ENCODE data around the gene PPP1R3F. TPM values are rescaled to one million over a fixed set of nuclear protein-coding genes. Genes with fewer than 3 reads are reported as not detected.
"Not testable (repeated sequence)": the region's sequence is repeated elsewhere in the genome, so short reads cannot be mapped to it uniquely, and the experiment has no call there.

Gene PPP1R3F
- polyA plus RNA-seq, 3 donors from 2014 or later, result 1.9 to 3.4 (median 2.1) TPM

DNA sequence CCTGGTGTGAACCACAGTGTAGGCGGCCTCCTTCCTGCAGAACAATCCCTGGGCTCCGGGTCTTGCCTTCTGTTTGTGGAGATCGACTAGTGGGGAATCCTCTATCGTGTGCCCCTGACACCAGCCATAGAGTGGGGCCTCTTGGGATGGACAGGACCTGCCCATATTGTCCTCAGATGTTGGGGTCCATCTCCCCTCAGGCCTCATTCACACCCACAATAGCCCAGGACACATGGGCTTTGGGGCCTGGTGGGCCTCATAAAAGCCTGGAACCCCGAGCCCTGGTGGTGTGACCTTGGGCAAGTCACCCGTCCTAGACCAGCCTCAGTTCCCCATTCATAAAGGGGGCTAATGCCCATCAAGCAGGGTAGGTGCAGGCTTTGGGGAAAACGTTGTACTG, 20.6 kb downstream of the PPP1R3F start:
- H3K27me3 Mint-ChIP-seq (ENCODE audit: low read depth in 3 of 3), result peaks cover 2 to 10% (median 3%) of the 10 kb centered on the region in 3 donors
- no peak overlapping the region for H3K27ac Mint-ChIP-seq
- no peaks in the 10 kb centered on the region for H3K9me3 Mint-ChIP-seq
- H3K4me3 Mint-ChIP-seq, result no peak overlapping the region
- H3K36me3 Mint-ChIP-seq, result no peaks in the 10 kb centered on the region
- H3K4me1 Mint-ChIP-seq, result peaks cover 14 to 24% of the 10 kb centered on the region in 2 donors
- DNase-seq, result no peak

DNA sequence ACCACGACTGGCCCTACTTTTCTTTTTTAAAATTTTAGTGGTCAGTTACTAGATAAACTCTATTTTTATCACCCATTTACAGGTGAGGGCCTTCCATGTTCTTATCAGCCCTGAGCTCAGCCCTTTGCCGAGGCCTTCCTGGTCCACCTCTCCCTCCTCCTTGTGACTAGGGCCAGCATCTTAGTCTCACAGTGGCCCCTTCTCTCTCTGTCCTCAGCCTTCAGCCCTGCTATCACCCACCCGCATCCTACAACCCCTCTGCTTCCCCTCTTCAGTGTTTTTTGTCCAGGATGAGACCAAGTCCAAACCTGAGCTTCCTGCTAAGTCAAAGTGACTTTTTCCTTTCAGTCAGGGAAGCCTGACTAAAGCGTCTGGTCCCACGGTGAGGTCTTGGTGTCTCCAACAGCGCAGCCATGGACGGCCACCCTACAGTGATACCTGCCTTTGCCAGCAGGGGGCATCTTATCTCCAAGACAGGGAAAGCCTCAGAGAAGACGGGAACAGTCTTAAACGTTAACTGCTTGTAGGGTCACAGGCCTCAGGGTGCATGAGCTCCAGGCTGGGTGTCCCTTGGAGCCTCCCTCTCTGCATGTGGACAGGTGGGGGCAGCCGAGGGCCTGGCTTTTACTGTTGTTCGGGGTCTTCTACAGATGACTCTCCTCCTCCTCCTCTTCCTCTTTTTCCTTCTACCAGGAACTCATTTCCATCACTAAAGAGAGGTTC, 22.2 kb downstream of the PPP1R3F start:
- Mint-ChIP-seq H3K27me3 (ENCODE audit: low read depth in 3 of 3) (peaks cover 2 to 18% (median 3%) of the 10 kb centered on the region in 3 donors), H3K9me3 (no peaks in the 10 kb centered on the region), H3K36me3 (no peaks in the 10 kb centered on the region), H3K4me1 (peaks cover 14 to 24% of the 10 kb centered on the region in 2 donors), H3K4me3 (no peak overlapping the region), H3K27ac (no peak overlapping the region)
- DNase-seq, result peak; percentile 40 to 50 (median 48)

DNA sequence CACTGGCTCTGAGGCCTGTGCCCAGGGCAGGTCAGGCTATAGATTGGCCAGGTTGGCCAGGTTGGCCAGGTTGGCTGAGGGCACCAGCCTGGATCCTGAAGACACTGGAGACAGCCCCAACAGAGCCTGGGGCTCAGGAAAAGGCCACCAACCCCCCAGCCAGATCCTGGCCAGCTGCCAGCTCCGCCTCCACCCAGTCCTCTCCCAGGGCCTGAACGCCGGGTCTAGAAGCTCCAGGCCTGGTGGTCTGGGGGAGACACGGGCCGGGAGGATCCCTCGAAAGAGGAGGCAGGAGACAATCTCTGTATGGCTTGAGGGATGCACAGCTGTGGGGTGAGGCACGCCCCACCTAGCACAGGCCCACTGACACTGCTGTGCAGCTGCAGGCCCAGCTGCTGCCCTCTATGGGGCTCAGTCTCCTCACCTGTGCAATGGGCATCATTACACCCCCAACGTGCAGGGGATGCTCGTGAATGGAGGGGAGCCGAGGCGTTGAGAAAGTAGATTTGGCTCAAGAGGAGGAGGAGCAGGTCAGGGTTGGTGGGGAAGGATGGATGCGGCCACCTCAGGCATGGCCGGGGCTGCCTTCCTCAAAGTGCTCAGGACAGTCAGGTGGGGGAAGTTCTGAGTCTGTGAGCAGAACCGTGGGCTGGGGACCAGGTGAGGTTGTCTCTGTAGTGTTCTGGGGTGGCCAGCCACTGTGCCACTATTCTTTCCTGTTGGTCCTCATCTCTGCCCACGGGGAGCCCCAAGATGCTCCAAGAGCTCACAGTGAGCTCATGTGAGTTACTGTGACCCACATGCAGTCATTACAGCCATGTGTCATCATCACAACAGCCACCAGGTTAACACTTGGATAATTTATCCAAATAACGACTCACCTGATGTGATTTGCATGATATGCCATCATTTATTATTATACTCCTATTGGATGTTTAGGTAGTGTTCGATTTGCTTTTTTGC, 23.1 kb downstream of the PPP1R3F start:
- peaks cover 2 to 22% (median 3%) of the 10 kb centered on the region in 3 donors for H3K27me3 Mint-ChIP-seq (ENCODE audit: low read depth in 3 of 3)
- H3K36me3 Mint-ChIP-seq, result no peaks in the 10 kb centered on the region
- H3K4me1 Mint-ChIP-seq, result peaks cover 10 to 16% of the 10 kb centered on the region in 2 donors
- no peaks in the 10 kb centered on the region for H3K9me3 Mint-ChIP-seq
- no peak for DNase-seq
- H3K27ac Mint-ChIP-seq, result no peak overlapping the region
- H3K4me3 Mint-ChIP-seq, result no peak overlapping the region

DNA sequence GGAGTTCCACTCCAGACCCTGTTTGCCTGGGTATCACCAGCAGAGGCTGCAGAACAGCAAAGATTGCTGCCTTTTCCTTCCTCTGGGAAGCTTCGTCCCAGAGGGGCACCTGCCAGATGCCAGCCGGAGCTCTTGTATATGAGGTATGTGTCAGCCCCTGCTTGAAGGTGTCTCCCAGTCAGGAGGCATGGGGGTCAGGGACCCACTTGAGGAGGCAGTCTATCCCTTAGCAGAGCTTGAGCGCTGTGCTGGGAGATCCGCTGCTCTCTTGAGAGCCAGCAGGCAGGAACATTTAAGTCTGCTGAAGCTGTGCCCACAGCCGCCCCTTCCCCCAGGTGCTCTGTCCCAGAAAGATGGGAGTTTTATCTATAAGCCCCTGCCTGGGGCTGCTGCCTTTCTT, 29.7 kb downstream of the PPP1R3F start:
- not testable (repeated sequence) for DNase-seq, H3K4me3 Mint-ChIP-seq, H3K27ac Mint-ChIP-seq, H3K4me1 Mint-ChIP-seq, H3K36me3 Mint-ChIP-seq, H3K9me3 Mint-ChIP-seq
- H3K27me3 Mint-ChIP-seq (ENCODE audit: low read depth in 3 of 3), result peaks cover 5 to 42% (median 9%) of the 10 kb centered on the region in 3 donors

DNA sequence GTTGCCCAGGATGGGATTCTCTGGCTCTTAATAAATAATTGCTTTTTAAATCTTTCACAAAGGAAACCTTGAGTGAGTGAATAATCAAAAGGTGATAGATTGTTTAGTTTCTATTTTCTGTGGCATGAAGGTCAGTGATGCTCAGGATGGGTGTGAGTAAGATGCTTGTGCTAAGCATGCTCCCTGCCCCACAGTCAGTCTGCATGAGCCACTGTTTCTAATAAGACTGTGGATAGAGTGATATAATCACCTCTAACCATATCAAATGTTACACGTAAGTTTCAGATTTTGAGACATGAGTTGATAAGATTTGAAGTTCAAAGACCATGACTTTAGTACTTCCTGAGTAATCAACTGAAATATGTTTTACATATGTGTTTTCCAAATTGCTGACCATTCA, 31.1 kb downstream of the PPP1R3F start:
- no peaks in the 10 kb centered on the region for H3K9me3 Mint-ChIP-seq
- no peak for DNase-seq
- H3K36me3 Mint-ChIP-seq, result no peaks in the 10 kb centered on the region
- no peaks in the 10 kb centered on the region for H3K4me1 Mint-ChIP-seq
- no peak overlapping the region for H3K27ac Mint-ChIP-seq
- peaks cover 5 to 46% (median 9%) of the 10 kb centered on the region in 3 donors for H3K27me3 Mint-ChIP-seq (ENCODE audit: low read depth in 3 of 3)
- no peak overlapping the region for H3K4me3 Mint-ChIP-seq

DNA sequence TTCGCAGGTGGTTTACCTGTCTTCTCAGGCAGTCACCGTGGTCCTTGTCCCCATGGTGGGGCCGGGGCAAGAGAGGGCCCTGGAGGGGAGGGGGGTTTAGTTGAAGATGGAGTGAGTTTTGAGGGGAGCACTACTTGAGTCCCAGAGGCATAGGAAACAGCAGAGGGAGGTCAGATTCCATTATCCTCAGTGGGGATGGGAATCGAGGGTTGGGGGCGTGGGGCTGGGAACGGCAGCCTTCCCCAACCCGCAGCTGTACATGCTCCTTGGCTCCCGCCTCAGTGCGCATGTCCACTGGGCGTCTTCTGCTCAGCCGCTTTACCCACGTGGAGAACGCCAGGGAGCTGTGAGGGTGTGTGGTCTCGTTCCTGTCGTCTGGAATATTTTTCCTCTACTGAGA, 33.8 kb downstream of the PPP1R3F start, which contains the start of gene GAGE10:
GAGE10 (plus strand) TSS at position 301 of the 400 bp plus-strand sequence. CDS start 1,214 bp downstream, outside the sequence.
- peak within 1 kb of the TSS in 1 of 6 donors; percentile 57 for H3K27ac Mint-ChIP-seq
- H3K9me3 Mint-ChIP-seq, result no peaks in the 10 kb centered on the region
- peaks cover 9 to 33% (median 9%) of the 10 kb centered on the region in 3 donors for H3K27me3 Mint-ChIP-seq (ENCODE audit: low read depth in 3 of 3)
- H3K36me3 Mint-ChIP-seq, result no peaks in the 10 kb centered on the region
- DNase-seq, result no peak
- H3K4me1 Mint-ChIP-seq, result peaks cover 6% of the 10 kb centered on the region in 2 donors
- no peak within 1 kb of the TSS for H3K4me3 Mint-ChIP-seq

DNA sequence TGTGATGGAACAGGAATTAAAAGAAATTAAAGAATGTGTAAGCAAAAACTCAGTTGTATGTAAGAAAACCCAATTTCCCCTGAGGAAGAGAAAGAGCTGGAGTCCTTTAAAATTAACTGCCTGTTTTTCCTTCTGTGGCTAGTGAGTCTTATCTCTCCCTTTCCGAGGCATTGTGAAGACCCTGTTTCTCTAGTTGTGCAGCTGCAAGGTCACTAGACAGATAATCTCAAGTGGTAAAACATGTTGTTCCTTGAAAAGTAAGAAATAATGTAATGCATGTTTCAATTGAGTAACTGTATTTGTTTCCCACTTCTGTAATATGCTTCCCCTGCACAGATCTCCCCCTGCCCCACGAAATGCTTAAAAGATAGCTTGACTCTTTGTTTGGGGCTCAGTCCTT, 38.2 kb downstream of the PPP1R3F start:
- not testable (repeated sequence) for H3K36me3 Mint-ChIP-seq, DNase-seq, H3K9me3 Mint-ChIP-seq
- Mint-ChIP-seq H3K27me3 (ENCODE audit: low read depth in 3 of 3) (peaks cover 3 to 27% (median 12%) of the 10 kb centered on the region in 3 donors), H3K27ac (peak overlapping the region in 1 of 6 donors; percentile 46), H3K4me1 (peaks cover 29 to 30% of the 10 kb centered on the region in 2 donors), H3K4me3 (peak overlapping the region in 3 of 5 donors; percentile 5 to 16 (median 10))

DNA sequence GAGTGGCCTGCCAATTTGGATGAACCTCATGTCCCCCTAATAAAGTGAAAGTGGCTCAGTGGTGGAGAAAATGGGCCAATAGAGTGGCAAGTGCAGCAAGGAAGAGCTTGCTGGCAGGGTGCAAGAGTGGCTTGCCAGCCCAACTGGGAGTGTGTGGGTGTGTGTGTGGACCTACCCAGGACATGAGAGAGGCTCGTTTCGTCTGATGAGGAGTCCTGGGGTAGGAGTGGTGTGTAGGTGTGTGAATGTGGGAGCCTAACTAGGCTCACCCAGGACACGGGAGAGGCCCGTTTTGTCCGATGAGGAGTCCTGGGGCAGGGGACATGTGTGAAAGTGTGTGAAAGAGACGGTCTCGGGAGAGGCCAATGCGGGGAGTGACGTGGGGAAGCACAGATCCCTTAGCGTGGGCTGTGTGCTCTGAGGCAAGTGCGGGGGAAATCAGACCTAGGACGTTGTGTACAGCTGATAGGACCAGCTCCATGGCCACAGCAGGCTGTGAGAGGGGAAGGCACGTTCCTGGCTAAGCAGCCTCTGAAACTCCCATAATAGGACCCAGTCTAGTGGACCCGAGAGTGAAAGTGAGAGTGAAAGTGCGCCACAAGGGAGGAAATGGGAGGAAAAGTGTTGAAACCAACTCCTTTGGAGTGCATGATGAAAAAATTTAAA, 39.1 kb downstream of the PPP1R3F start:
- DNase-seq, result peak; percentile 39 to 45 (median 40)

DNA sequence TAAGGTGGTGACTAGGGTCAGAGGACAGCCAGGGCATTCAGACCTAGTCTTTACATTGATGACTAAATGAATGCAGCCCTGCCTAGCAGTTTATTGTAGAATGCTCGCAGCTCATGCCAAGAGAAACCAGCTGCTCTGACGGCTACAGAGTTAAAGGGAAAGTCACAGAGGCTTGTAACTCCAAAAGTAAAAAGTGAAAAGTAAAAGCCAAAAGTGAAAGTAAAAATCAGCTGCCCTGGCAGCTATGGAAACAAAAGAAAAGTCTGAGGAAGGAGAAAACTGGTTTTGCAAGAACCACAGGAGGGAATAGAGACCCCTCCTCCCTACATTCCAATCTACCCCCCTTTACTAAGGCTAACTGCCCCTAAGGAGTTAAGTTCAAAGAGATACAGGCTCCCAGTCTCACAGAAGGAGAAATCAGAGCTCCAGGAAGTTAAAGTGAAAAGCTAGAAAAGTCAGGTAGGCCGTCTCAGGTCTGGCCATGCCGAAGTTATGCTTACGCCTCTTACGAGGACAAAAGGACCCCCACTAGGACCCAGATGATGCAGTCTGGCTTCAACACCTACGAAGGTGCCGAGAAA, 39.9 kb downstream of the PPP1R3F start:
- peaks cover 3 to 19% (median 12%) of the 10 kb centered on the region in 3 donors for H3K27me3 Mint-ChIP-seq (ENCODE audit: low read depth in 3 of 3)
- peak; percentile 50 to 59 (median 54) for DNase-seq
- H3K36me3 Mint-ChIP-seq, result no peaks in the 10 kb centered on the region
- no peaks in the 10 kb centered on the region for H3K9me3 Mint-ChIP-seq
- H3K27ac Mint-ChIP-seq, result peak overlapping the region; percentile 85 to 94 (median 90)
- H3K4me1 Mint-ChIP-seq, result peaks cover 29 to 30% of the 10 kb centered on the region in 2 donors
- peak overlapping the region; percentile 78 to 92 (median 86) for H3K4me3 Mint-ChIP-seq

More for the DNA sequence above, 39.1 kb downstream of the PPP1R3F start:
- Mint-ChIP-seq H3K36me3 (no peaks in the 10 kb centered on the region), H3K4me3 (peak overlapping the region; percentile 78 to 92 (median 86)), H3K27me3 (ENCODE audit: low read depth in 3 of 3) (peaks cover 5 to 25% (median 12%) of the 10 kb centered on the region in 3 donors), H3K4me1 (peaks cover 29 to 30% of the 10 kb centered on the region in 2 donors), H3K9me3 (no peaks in the 10 kb centered on the region), H3K27ac (peak overlapping the region; percentile 85 to 94 (median 90))

DNA sequence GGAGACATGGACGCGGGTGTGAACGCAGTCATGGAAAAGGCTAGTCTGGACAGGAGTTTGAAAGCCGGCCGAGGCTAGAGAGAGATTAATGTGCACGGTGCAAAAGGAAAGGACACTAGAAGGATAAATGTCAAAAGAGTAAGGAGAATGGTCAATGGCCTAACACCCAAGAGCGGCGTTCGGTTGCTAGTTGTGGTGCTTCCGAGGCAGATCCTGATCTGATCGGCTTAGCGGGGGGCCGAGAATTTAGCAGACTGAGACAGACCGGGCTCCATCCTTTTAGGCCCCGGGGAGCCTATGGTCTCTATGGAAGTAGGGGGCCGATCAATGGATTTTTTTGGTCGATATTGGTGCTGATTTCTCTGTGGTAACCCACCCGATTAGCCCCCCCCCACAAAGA, 40.8 kb downstream of the PPP1R3F start:
- peaks cover 3 to 16% (median 12%) of the 10 kb centered on the region in 3 donors for H3K27me3 Mint-ChIP-seq (ENCODE audit: low read depth in 3 of 3)
- peak overlapping the region; percentile 52 to 92 (median 86) for H3K4me3 Mint-ChIP-seq
- H3K27ac Mint-ChIP-seq, result peak overlapping the region in 5 of 6 donors; percentile 85 to 94 (median 90)
- H3K9me3 Mint-ChIP-seq, result no peaks in the 10 kb centered on the region
- H3K4me1 Mint-ChIP-seq, result peaks cover 29 to 30% of the 10 kb centered on the region in 2 donors
- no peaks in the 10 kb centered on the region for H3K36me3 Mint-ChIP-seq
- DNase-seq, result no peak

DNA sequence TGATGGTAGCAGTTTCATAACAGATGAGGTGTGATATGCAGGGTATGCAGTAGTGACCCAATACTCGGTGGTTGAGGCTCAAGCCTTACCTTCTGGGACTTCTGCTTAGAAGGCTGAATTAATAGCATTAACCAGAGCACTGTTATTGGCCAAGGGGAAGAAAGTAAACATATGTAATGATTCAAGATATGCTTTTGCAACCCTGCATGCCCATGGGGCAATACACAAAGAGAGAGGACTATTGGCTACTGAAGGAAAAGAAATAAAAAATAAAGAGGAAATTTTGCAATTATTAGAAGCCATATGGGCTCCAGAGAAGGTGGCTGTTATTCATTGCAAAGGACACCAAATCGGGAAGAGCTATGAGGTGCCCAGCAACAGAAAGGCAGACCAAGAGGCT, 42.6 kb downstream of the PPP1R3F start:
- no peaks in the 10 kb centered on the region for H3K36me3 Mint-ChIP-seq
- no peak overlapping the region for H3K4me3 Mint-ChIP-seq
- peaks cover 29 to 30% of the 10 kb centered on the region in 2 donors for H3K4me1 Mint-ChIP-seq
- DNase-seq, result no peak
- no peak overlapping the region for H3K27ac Mint-ChIP-seq
- H3K27me3 Mint-ChIP-seq (ENCODE audit: low read depth in 3 of 3), result peaks cover 3 to 13% (median 12%) of the 10 kb centered on the region in 3 donors
- H3K9me3 Mint-ChIP-seq, result no peaks in the 10 kb centered on the region

DNA sequence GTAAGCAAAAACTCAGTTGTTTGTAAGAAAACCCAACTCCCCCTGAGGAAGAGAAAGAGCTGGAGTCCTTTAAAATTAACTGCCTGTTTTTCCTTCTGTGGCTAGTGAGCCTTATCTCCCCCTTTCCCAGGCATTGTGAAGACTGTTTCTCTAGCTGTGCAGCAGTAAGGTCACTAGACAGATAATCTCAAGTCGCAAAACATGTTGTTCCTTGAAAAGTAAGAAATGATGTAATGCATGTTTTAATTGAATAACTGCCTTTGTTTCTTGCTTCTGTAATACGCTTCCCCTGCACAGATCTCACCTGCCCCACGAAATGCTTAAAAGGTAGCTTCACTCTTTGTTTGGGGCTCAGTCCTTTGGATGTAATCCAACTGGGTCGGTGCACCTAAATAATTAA, 46.5 kb downstream of the PPP1R3F start:
- Mint-ChIP-seq H3K9me3 (no peaks in the 10 kb centered on the region), H3K4me1 (no peaks in the 10 kb centered on the region), H3K27me3 (ENCODE audit: low read depth in 3 of 3) (peaks cover 1 to 6% (median 3%) of the 10 kb centered on the region in 3 donors), H3K4me3 (no peak overlapping the region), H3K27ac (no peak overlapping the region), H3K36me3 (no peaks in the 10 kb centered on the region)
- no peak for DNase-seq

DNA sequence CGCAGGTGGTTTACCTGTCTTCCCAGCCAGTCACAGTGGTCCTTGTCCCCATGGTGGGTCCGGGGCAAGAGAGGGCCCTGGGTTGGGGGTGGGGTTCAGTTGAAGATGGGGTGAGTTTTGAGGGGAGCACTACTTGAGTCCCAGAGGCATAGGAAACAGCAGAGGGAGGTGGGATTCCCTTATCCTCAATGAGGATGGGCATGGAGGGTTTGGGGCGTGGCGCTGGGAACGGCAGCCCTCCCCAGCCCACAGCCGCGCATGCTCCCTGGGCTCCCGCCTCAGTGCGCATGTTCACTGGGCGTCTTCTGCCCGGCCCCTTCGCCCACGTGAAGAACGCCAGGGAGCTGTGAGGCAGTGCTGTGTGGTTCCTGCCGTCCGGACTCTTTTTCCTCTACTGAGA, 52.1 kb downstream of the PPP1R3F start, which contains the start of gene GAGE12J:
GAGE12J (plus strand) TSS at position 301 of the 400 bp plus-strand sequence. CDS start 1,157 bp downstream, outside the sequence.
- H3K27ac Mint-ChIP-seq; H3K27me3 Mint-ChIP-seq (ENCODE audit: low read depth in 3 of 3); H3K4me1 Mint-ChIP-seq; H3K36me3 Mint-ChIP-seq; DNase-seq; H3K4me3 Mint-ChIP-seq; H3K9me3 Mint-ChIP-seq: not testable (repeated sequence)
